ENCODE results near the gene WASHC1. TPM values are rescaled to one million over a fixed set of nuclear protein-coding genes. Genes with fewer than 3 reads are reported as not detected.
"Not testable (repeated sequence)": the region's sequence is repeated elsewhere in the genome, so short reads cannot be mapped to it uniquely, and the experiment has no call there.

The WASHC1 gene
- total RNA-seq = 12.4 TPM
- long read RNA-seq, partial matches to known transcripts = 1 of 11 reads
- long read RNA-seq, other reads (novel, unspliced or antisense) = 10 of 11 reads

DNA sequence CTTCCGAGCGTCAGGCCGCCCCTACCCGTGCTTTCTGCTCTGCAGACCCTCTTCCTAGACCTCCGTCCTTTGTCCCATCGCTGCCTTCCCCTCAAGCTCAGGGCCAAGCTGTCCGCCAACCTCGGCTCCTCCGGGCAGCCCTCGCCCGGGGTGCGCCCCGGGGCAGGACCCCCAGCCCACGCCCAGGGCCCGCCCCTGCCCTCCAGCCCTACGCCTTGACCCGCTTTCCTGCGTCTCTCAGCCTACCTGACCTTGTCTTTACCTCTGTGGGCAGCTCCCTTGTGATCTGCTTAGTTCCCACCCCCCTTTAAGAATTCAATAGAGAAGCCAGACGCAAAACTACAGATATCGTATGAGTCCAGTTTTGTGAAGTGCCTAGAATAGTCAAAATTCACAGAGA, at the start of gene WASHC1:
TSS of gene WASHC1 (minus strand) at position 101 of the 400 bp plus-strand sequence. CDS start 4,457 bp downstream, outside the sequence.
- not testable (repeated sequence) for DNase-seq (ENCODE audit: low spot score)

DNA sequence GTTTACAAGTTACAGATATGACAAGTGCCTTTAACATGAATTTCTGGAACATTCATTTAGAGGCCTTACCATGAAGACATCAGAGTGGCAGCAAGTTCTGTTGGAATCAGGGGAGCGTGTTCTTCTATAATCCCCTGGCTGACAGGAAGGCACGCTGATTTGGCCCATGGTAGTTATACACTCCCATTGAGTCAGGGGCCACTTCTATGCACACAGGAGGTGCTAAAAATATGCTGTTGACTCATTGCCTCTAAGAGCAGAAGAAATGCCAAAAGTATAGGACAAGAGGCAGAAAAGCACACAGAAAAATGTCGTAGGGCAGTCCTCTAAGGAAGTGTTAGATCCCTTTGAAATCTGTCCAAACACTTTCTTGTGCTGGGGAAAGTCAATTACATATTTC, 49.1 kb upstream of the WASHC1 start:
- not testable (repeated sequence) for DNase-seq (ENCODE audit: low spot score)

GRCh38 chr9:76389-76788, 47.1 kb upstream of the WASHC1 start:
- DNase-seq (ENCODE audit: low spot score) = not testable (repeated sequence)

DNA sequence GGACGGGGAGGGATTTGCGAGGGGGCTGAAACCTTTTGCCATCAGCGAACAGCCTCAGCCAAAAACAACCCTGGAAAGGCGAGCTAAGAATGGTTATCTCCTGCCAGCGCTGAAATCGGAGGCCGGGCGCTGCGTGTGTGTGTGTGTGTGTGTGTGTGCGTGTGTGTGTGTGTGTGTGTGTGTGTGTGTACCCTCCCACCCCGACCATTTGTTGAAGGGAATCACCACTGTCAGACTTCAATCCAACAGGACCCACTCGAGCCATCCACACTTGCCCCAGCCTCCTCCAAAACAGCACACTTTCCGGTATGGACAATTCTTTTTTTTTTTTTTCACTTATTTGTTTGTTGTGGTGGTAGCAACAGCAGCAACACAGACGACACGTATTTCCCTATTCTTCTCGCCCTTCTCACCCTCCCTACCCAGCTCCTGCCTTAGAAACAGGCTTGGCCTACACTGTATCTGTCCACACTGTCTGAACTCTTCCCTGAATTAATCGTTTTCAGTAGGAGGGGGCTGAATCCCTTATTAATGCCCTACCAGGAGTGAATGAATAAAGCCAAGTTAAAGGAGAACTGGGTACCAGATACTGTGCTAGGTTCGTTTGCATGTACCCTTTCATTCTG, 44.8 kb upstream of the WASHC1 start:
- DNase-seq (ENCODE audit: low spot score) = not testable (repeated sequence)

DNA sequence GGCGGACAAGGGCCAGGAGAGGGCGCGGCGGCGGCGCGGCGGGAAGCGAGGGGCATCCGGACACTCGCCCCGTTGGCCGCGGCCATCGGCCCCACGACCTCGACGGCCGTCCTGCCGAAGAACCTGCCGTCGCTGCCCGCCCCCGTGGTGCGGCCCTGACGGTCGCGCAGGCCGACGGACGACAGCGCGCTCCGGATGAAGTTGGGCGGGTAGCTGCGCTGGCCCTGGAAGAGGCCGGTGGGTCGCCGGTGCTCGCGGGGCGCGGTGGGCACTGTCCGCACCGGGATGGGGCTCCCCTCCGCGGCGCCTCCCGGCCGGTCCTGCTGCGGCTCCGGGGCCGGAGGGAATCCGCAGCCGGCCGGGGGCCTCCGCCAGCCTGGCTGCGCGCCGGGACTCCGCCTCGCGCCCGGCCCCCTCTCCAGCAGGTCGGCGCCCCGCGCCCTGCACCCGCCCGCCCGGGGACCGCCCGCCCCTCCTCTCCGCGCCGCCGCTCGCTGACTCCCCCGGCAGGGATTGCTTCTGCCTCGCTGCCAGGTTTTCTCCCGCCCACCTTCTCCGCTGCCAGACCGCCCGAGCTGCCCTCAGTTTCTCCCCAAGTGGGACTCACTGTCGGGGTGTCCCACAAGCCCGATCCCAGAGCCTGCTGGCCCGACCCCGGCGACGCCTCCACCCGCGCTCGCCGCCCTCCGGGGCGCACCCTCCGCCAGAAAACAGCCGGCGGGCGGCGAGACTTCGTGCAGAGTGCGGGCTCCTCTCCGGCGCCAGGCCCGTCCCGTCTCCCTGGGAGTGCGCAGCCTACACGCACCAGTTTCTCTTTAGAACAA, 44.0 kb upstream of the WASHC1 start:
- not testable (repeated sequence) for DNase-seq (ENCODE audit: low spot score)

- not testable (repeated sequence) for DNase-seq (ENCODE audit: low spot score)
Measured at GRCh38 chr9:63031-63629, 33.9 kb upstream of the WASHC1 start.

DNA sequence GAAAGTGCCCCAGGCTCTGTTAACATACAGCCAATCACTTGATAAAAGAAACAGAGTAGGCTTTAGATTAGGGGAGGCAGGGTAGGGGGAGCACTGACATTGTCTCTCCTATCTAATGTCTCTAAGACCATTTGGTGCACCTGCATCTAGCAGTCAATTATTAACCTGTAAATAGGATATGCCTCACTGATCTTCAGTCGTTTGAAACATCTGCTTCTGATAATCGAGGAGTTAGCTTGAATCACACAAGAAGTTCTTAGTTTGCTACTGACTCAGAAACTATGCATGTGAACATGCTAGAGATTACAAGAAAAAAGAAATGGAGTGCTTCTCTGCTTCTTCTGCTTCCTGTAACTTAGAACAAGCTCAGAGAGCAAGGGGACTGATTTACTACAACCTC, 23.4 kb upstream of the WASHC1 start:
- DNase-seq (ENCODE audit: low spot score) = not testable (repeated sequence)

DNA sequence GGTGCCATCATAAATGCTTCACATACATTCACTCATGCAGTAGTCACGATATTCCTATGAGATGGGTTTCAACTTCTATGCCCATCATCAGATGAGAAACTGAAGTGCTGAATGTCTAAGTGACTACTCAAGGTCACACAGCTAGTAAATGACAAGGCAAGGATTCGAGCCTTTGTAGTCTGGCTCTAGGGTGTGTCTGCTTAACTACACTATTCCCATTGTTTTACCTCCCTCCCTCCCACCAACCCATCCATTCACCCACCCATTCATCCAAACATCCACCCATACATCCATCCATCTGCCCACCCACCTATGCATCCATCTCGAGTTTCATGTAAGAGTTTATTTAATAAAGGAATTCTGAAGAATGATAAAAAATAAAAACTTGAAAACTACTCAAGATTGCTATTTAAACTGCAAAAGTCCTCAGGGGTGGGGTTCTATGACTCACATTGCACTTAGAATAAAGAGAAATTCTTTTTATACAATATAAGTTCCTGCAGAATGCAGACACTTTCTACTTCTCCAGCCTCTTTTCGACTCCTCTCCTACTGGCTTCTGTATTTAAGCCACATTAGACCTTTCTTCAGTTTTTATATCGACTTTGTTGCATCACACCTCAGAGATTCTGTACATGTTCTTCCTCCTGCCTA, 19.1 kb upstream of the WASHC1 start:
- DNase-seq (ENCODE audit: low spot score) = not testable (repeated sequence)

- DNase-seq (ENCODE audit: low spot score) = not testable (repeated sequence)
Measured at GRCh38 chr9:46639-47271, 17.5 kb upstream of the WASHC1 start.

- DNase-seq (ENCODE audit: low spot score) = not testable (repeated sequence)
Measured at GRCh38 chr9:46164-46563, 16.9 kb upstream of the WASHC1 start.

GRCh38 chr9:45180-45878, 16.1 kb upstream of the WASHC1 start:
- not testable (repeated sequence) for DNase-seq (ENCODE audit: low spot score)

DNA sequence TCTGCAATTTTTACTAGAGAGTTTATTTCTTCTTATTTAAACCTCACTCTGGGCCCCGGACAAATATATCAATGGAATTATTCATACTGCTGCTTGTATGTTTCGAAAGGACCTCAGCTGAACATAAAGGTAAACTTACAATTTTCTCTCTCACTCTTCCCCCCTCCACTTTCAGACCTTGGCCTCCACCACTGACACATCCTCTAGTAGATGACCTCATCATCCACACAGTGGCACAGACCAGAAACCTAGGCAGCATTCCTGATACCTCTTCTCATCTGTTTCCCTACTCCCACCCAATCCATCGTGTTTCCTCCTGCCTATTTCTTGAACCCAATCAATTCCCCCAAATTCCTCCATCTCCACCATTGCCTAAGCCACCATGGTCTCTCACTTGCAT, 15.2 kb upstream of the WASHC1 start:
- DNase-seq (ENCODE audit: low spot score) = not testable (repeated sequence)

- DNase-seq (ENCODE audit: low spot score) = not testable (repeated sequence)
Measured at GRCh38 chr9:43636-44035, 14.4 kb upstream of the WASHC1 start.

GRCh38 chr9:43116-43515, 13.9 kb upstream of the WASHC1 start:
- not testable (repeated sequence) for DNase-seq (ENCODE audit: low spot score)

- not testable (repeated sequence) for DNase-seq (ENCODE audit: low spot score)
Measured at GRCh38 chr9:41819-42218, 12.6 kb upstream of the WASHC1 start.

DNA sequence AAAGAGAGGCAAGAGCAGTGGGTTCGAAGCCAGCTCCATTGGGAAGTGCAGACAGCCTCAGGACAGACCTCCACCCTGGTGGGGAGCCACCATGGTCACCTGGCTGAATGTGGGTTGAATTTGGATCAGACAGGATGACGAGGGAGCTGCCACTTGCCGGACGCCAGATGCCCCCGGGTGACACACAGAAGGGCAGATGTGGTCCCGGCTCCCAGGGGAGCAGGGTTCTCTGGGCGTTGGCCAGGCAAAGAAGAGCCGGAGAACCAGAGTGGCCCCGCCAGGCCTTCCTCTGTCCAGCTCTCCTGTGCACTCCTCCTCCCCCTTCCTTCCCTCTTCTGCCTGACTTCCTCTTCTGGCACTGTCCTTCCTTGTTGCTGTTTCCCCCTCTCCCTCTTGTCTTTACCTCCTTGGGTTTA, 12.0 kb upstream of the WASHC1 start:
- not testable (repeated sequence) for DNase-seq (ENCODE audit: low spot score)

DNA sequence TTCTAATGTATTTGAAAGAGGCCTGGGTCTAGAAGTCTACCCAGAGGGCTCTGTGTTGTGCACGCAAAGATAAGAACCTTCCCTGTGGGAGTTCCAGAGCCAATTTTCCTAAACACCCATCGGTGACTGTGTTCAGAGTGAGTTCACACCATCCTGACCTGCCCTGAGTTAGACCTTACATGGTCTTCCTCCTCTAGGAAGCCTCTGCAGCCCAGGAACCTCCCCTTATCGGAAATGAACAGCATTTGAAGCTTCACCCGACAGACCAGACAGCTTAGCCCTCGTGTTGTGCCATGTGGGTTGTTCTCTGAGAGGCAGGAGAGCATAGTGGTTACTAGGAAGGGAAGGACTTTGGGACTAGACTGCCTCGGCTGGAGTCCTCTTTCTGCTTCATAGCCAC, 3.1 kb upstream of the WASHC1 start:
- DNase-seq (ENCODE audit: low spot score) = not testable (repeated sequence)

GRCh38 chr9:28775-29174, 481 bp downstream of the WASHC1 start:
- DNase-seq (ENCODE audit: low spot score) = not testable (repeated sequence)

GRCh38 chr9:21621-22020, 7.6 kb downstream of the WASHC1 start:
- not testable (repeated sequence) for DNase-seq (ENCODE audit: low spot score)

DNA sequence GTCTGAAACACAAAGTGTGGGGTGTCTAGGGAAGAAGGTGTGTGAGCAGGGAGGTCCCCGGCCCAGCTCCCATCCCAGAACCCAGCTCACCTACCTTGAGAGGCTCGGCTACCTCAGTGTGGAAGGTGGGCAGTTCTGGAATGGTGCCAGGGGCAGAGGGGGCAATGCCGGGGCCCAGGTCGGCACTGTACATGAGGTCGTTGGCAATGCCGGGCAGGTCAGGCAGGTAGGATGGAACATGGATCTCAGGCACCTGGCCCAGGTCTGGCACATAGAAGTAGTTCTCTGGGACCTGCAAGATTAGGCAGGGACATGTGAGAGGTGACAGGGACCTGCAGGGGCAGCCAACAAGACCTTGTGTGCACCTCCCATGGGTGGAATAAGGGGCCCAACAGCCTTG, 12.4 kb downstream of the WASHC1 start:
- DNase-seq (ENCODE audit: low spot score) = not testable (repeated sequence)

Data from mesenteric fat pad (tissue), 1 donor.